HepG2 (cell line): ENCODE measurements around the gene DAB2IP. TPM values are rescaled to one million over a fixed set of nuclear protein-coding genes. Genes with fewer than 3 reads are reported as not detected.
"Not testable (repeated sequence)": the region's sequence is repeated elsewhere in the genome, so short reads cannot be mapped to it uniquely, and the experiment has no call there.

Experiments used
- ATAC-seq: fragments of 200-7000 bp; cut with Tn5 transposase; 3 replicates; pipeline ENCODE4 v1.9.1; 2020; ENCODE audit warnings: mild to moderate bottlenecking, moderate library complexity
- BruUV-seq: library from RNA; stranded (reverse); fragments of 400-500 nt; replicated peaks from 2 replicates; lab custom pipeline; 2021; lab: Mats Ljungman, UMichigan
- CTCF ChIA-PET: fragments of 300-600 bp; formaldehyde crosslinking; extraction: SDS; loops from one replicate; lab custom pipeline; 2021; ENCODE audit warnings: low total read pairs, inconsistent platforms, low intra/inter-chr PET ratio; lab: Yijun Ruan, JAX
- POLR2A ChIA-PET: fragments of 350-600 bp; sonication (Branson Sonifier 250); formaldehyde crosslinking; loops from one replicate; lab custom pipeline; 2020; ENCODE audit warnings: antibody characterized with exemption, inconsistent platforms; lab: Yijun Ruan, JAX
- DNase-seq: peaks from one replicate; pipeline ENCODE4 v3.0.0-alpha.2; 2015; ENCODE audit warnings: low spot score
- FAIRE-seq: peaks from 3 replicates; lab custom pipeline; 2011; peaks lifted over from hg19 to GRCh38; lab: Jason Lieb, UNC
- H2AFZ ChIP-seq: one replicate; pipeline ENCODE4 v1.6.1; 2011; ENCODE audit warnings: low read length, inconsistent platforms
- H3K27ac ChIP-seq: fragments of 300-600 bp; 3 replicates; pipeline ENCODE4 v1.8.0; 2011; ENCODE audit warnings: mixed run types, mild to moderate bottlenecking, mixed read lengths, low read length, inconsistent platforms; ENCODE audit not compliant: insufficient read depth; ENCODE audit errors: extremely low read length
- H3K27me3 ChIP-seq, 2 experiments: fragments of 200-600 bp in 1 of 2; 2 replicates in 1 of 2; 3 replicates in 1 of 2; pipeline versions ENCODE4 v1.6.0 to v1.8.0; 2011; ENCODE audit warnings: low read length in 2 of 2, mild to moderate bottlenecking in 2 of 2, moderate library complexity in 2 of 2, inconsistent platforms in 1 of 2; ENCODE audit not compliant: insufficient read depth in 2 of 2, control insufficient read depth in 1 of 2
- H3K36me3 ChIP-seq, 2 experiments: fragments of 200-600 bp in 1 of 2; replicated peaks in 1 of 2; 2 replicates in 1 of 2; 3 replicates in 1 of 2; pipeline versions ENCODE4 v1.5.1 to v1.8.0; 2011; ENCODE audit warnings: low read length in 2 of 2, inconsistent platforms in 1 of 2; ENCODE audit not compliant: insufficient read depth in 2 of 2, control insufficient read depth in 1 of 2
- H3K4me1 ChIP-seq: 2 replicates; pipeline ENCODE4 v1.5.1; 2012; ENCODE audit warnings: low read length, inconsistent platforms; ENCODE audit not compliant: insufficient read depth
- H3K4me2 ChIP-seq: 2 replicates; pipeline ENCODE4 v1.6.0; 2011; ENCODE audit warnings: low read depth, low read length, inconsistent platforms
- H3K4me3 ChIP-seq, 3 experiments: fragments of 200-600 bp in 1 of 3; sonication (generic), shearing (Covaris generic) in 1 of 3; replicated peaks in 1 of 3; 2 replicates each; pipeline ENCODE4 v1.5.1; 2011 to 2016; ENCODE audit warnings: low read length in 3 of 3, inconsistent platforms in 2 of 3, low read depth in 2 of 3, mild to moderate bottlenecking in 2 of 3, control low read depth in 1 of 3, mixed read lengths in 1 of 3; ENCODE audit not compliant: insufficient read depth in 1 of 3
- H3K79me2 ChIP-seq: one replicate; pipeline ENCODE4 v1.6.1; 2011; ENCODE audit warnings: low read length, inconsistent platforms; ENCODE audit not compliant: insufficient read depth
- H3K9ac ChIP-seq: 2 replicates; pipeline ENCODE4 v1.6.0; 2011; ENCODE audit warnings: mild to moderate bottlenecking, low read depth, low read length, inconsistent platforms; ENCODE audit not compliant: insufficient read depth
- H3K9me3 ChIP-seq: 2 replicates; pipeline ENCODE4 v1.5.1; 2012; ENCODE audit warnings: mild to moderate bottlenecking, low read length
- H4K20me1 ChIP-seq: 2 replicates; pipeline ENCODE4 v1.6.0; 2011; ENCODE audit warnings: inconsistent platforms, mild to moderate bottlenecking, low read length, moderate library complexity; ENCODE audit not compliant: insufficient read depth
- POLR2AphosphoS5 ChIP-seq: IDR thresholded peaks from 2 replicates; pipeline ENCODE4 v1.6.1; 2012; ENCODE audit warnings: low read depth, low read length
- SP1 ChIP-seq, 2 experiments: fragments of 450-650 bp in 1 of 2; sonication (generic) in 1 of 2; formaldehyde crosslinking in 1 of 2; IDR thresholded peaks; 2 replicates each; pipeline versions ENCODE4 v1.4.0 to v1.6.1; 2016 to 2020; ENCODE audit warnings: missing genetic modification reagents in 1 of 2
- ZFP36 ChIP-seq: fragments of 150-350 bp; IDR thresholded peaks from 2 replicates; pipeline ENCODE4 v1.6.1; 2018; ENCODE audit warnings: borderline replicate concordance, low read length, low read depth; ENCODE audit not compliant: partially characterized antibody
- ZNF556 ChIP-seq: sonication (generic); formaldehyde crosslinking; IDR thresholded peaks from 2 replicates; pipeline ENCODE4 v1.4.0; 2020; ENCODE audit warnings: mild to moderate bottlenecking, missing genetic modification reagents, borderline replicate concordance
- ZNF747 ChIP-seq: sonication (generic); formaldehyde crosslinking; IDR thresholded peaks from 2 replicates; pipeline ENCODE4 v1.8.1; 2023; ENCODE audit warnings: missing genetic modification reagents, mild to moderate bottlenecking, borderline replicate concordance
- WGBS: methylation state at CpG from one replicate; pipeline ENCODE4 v1.1.6; 2017; ENCODE audit warnings: low lambda C conversion rate; 5-methylcytosine and 5-hydroxymethylcytosine counted together
- in situ Hi-C: cut with HindIII; loops from 2 replicates; pipeline ENCODE4 v1.10.0; 2017; ENCODE audit warnings: low pct_unique_long_range_greater_than_20kb; ENCODE audit not compliant: extremely low pct_ligation_motif_present
- intact Hi-C: fragments of 100-400 bp; cut with micrococcal nuclease; formaldehyde crosslinking; loops from one replicate; pipeline ENCODE4 v1.10.0; 2022; ENCODE audit not compliant: unreplicated experiment
- polyA plus RNA-seq, 8 experiments: library from polyadenylated mRNA; depleted of rRNA in 3 of 8; stranded (reverse) in 7 of 8; unstranded in 1 of 8; fragments of >200 nt; fragmentation: Illumina TruSeq in 4 of 8; extraction: Trizol in 4 of 8; gene quantifications; 2 replicates each; pipeline versions ENCODE4 v1.2.1 to v1.2.3, GENCODE V29; 2011 to 2016; ENCODE audit warnings: low read depth in 4 of 8, missing spikeins in 1 of 8, mixed read lengths in 1 of 8; ENCODE audit not compliant: insufficient read depth in 1 of 8
- total RNA-seq, 5 experiments: library from RNA; depleted of rRNA; stranded (reverse); fragments of >200 nt; fragmentation: Illumina TruSeq; extraction: Trizol; gene quantifications; 2 replicates each; pipeline ENCODE4 v1.2.3, GENCODE V29; 2016; ENCODE audit warnings: low read depth in 1 of 5

DAB2IP gene
- total and polyA plus RNA-seq, 2 of the 13 experiments (the other 11 are each of a cell fraction or from before 2014, with no cell fraction given): 25.3 to 37.9 TPM

GRCh38 chr9:121643473-121643872, 8.0 kb upstream of the DAB2IP start:
- CTCF ChIA-PET: no interaction called here
- no peaks in the 10 kb centered on the region; the same call in 1 of the 2 replicates for H3K9me3 ChIP-seq
- no peak for FAIRE-seq
- H3K4me3 ChIP-seq: no peak overlapping the region
- H3K27ac ChIP-seq: no peak overlapping the region
- no peak for TF ChIP-seq ZNF556
- TF ChIP-seq ZNF747 (CRISPR knock-in tag): no peak
- TF ChIP-seq POLR2AphosphoS5: no peak
- TF ChIP-seq ZFP36: peak; percentile 62
- TF ChIP-seq SP1 (IDR thresholded peaks at IDR 0.05): no peak
- TF ChIP-seq SP1 (CRISPR knock-in tag; IDR thresholded peaks at IDR 0.05): no peak
- TF ChIP-seq, all 625 proteins: peak for 1
- intact Hi-C loops (no loop called here), in situ Hi-C loops (loop anchor here (5.0 to 10.0 kb wide), 2 partner anchors 44 to 351 kb away; no protein-coding TSS in a partner anchor)
- Histone ChIP-seq H3K36me3 (no peaks in the 10 kb centered on the region), H3K27me3 (no peaks in the 10 kb centered on the region), H3K79me2 (no peaks in the 10 kb centered on the region), H4K20me1 (no peaks in the 10 kb centered on the region), H3K9ac (no peak overlapping the region), H2AFZ (no peak overlapping the region), H3K4me1 (peaks cover 29% of the 10 kb centered on the region), H3K4me2 (no peak overlapping the region)
- BruUV-seq: no TSS peak
- 54% methylated on average over 3 of the region's 3 CpGs for WGBS
- no peak for ATAC-seq
- POLR2A ChIA-PET: no interaction called here
- DNase-seq: no peak

- in situ Hi-C loops: loop anchor here (5.0 to 10.0 kb wide), 2 partner anchors 43 to 351 kb away; no protein-coding TSS in a partner anchor
- H3K27ac ChIP-seq, H3K27me3 ChIP-seq, H3K4me2 ChIP-seq, H2AFZ ChIP-seq, DNase-seq, intact Hi-C loops, H3K9ac ChIP-seq, POLR2A ChIA-PET, H3K4me3 ChIP-seq, H3K9me3 ChIP-seq, CTCF ChIA-PET, FAIRE-seq, H4K20me1 ChIP-seq, BruUV-seq, ATAC-seq, H3K36me3 ChIP-seq, H3K79me2 ChIP-seq: not testable (repeated sequence)
- WGBS: 81% methylated on average over 10 of the region's 10 CpGs
- H3K4me1 ChIP-seq: peaks cover 25% of the 10 kb centered on the region
These were observed 7.4 kb upstream of the DAB2IP start for GRCh38 chr9:121644040-121644439.
